Measurements from ENCODE around the gene DUSP8.

GRCh38 chr11:1508986-1509385, 63.1 kb downstream of the DUSP8 start:
- TF ChIP-seq, protein P1, sequence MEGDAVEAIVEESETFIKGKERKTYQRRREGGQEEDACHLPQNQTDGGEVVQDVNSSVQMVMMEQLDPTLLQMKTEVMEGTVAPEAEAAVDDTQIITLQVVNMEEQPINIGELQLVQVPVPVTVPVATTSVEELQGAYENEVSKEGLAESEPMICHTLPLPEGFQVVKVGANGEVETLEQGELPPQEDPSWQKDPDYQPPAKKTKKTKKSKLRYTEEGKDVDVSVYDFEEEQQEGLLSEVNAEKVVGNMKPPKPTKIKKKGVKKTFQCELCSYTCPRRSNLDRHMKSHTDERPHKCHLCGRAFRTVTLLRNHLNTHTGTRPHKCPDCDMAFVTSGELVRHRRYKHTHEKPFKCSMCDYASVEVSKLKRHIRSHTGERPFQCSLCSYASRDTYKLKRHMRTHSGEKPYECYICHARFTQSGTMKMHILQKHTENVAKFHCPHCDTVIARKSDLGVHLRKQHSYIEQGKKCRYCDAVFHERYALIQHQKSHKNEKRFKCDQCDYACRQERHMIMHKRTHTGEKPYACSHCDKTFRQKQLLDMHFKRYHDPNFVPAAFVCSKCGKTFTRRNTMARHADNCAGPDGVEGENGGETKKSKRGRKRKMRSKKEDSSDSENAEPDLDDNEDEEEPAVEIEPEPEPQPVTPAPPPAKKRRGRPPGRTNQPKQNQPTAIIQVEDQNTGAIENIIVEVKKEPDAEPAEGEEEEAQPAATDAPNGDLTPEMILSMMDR (IDR thresholded peaks at IDR 0.05): no peak
- TF ChIP-seq ZFX (IDR thresholded peaks at IDR 0.05; ENCODE audit: borderline replicate concordance): no peak

All from 22Rv1 (cell line).